HEK293 (cell line): Measurements from ENCODE around the gene RPS28.

Source experiments
- ELK4 ChIP-seq: IDR thresholded peaks from 2 replicates; pipeline ENCODE4 v1.6.1; 2011; ENCODE audit warnings: mild to moderate bottlenecking, low read depth, low read length, borderline replicate concordance
- PRDM1 ChIP-seq: fragments of 450-650 bp; formaldehyde crosslinking; IDR thresholded peaks from 2 replicates; pipeline ENCODE4; 2016; ENCODE audit warnings: missing biosample characterization, missing genetic modification characterization
- PRDM6 ChIP-seq: fragments of 450-650 bp; formaldehyde crosslinking; IDR thresholded peaks from 2 replicates; pipeline ENCODE4 v1.5.1; 2017; ENCODE audit warnings: missing biosample characterization, missing genetic modification characterization
- REST ChIP-seq: fragments of 450-650 bp; formaldehyde crosslinking; IDR thresholded peaks from 2 replicates; pipeline ENCODE4 v1.5.1; 2016; ENCODE audit warnings: missing biosample characterization, missing genetic modification characterization
- SP7 ChIP-seq: fragments of 450-650 bp; formaldehyde crosslinking; IDR thresholded peaks from 2 replicates; pipeline ENCODE4 v1.5.1; 2016; ENCODE audit warnings: missing biosample characterization, missing genetic modification characterization
- TSHZ1 ChIP-seq: fragments of 450-650 bp; formaldehyde crosslinking; IDR thresholded peaks from 2 replicates; pipeline ENCODE4 v1.5.1; 2016; ENCODE audit warnings: missing biosample characterization, missing genetic modification characterization, borderline replicate concordance
- ZBTB20 ChIP-seq: fragments of 450-650 bp; formaldehyde crosslinking; IDR thresholded peaks from 2 replicates; pipeline ENCODE4 v1.5.1; 2016; ENCODE audit warnings: missing biosample characterization, missing genetic modification characterization
- ZBTB6 ChIP-seq: fragments of 450-650 bp; formaldehyde crosslinking; IDR thresholded peaks from 2 replicates; pipeline ENCODE4 v1.5.1; 2017; ENCODE audit warnings: missing biosample characterization, missing genetic modification characterization
- ZEB2 ChIP-seq: fragments of 450-650 bp; formaldehyde crosslinking; IDR thresholded peaks from 2 replicates; pipeline ENCODE4 v1.5.1; 2016; ENCODE audit warnings: missing biosample characterization, missing genetic modification characterization
- ZNF10 ChIP-seq: fragments of 450-650 bp; formaldehyde crosslinking; IDR thresholded peaks from 2 replicates; pipeline ENCODE4 v1.5.1; 2017; ENCODE audit warnings: missing biosample characterization, missing genetic modification characterization
- ZNF112 ChIP-seq: fragments of 450-650 bp; formaldehyde crosslinking; IDR thresholded peaks from 2 replicates; pipeline ENCODE4 v1.5.0; 2017; ENCODE audit warnings: missing biosample characterization, missing genetic modification characterization
- ZNF138 ChIP-seq: fragments of 450-650 bp; formaldehyde crosslinking; IDR thresholded peaks from 2 replicates; pipeline ENCODE4 v1.5.1; 2016; ENCODE audit warnings: missing biosample characterization, missing genetic modification characterization, borderline replicate concordance
- ZNF174 ChIP-seq: fragments of 450-650 bp; formaldehyde crosslinking; IDR thresholded peaks from 2 replicates; pipeline ENCODE4 v1.5.0; 2017; ENCODE audit warnings: missing biosample characterization, mild to moderate bottlenecking, missing genetic modification characterization
- ZNF416 ChIP-seq: fragments of 450-650 bp; formaldehyde crosslinking; IDR thresholded peaks from 2 replicates; pipeline ENCODE4 v1.5.1; 2016; ENCODE audit warnings: missing biosample characterization, missing genetic modification characterization
- ZNF501 ChIP-seq: fragments of 450-650 bp; formaldehyde crosslinking; IDR thresholded peaks from 2 replicates; pipeline ENCODE4 v1.5.1; 2016; ENCODE audit warnings: missing biosample characterization, missing genetic modification characterization
- ZNF513 ChIP-seq: fragments of 450-650 bp; IDR thresholded peaks from 2 replicates; pipeline ENCODE4 v1.5.1; 2018; ENCODE audit warnings: missing biosample characterization, missing genetic modification characterization
- ZNF521 ChIP-seq: fragments of 450-650 bp; formaldehyde crosslinking; IDR thresholded peaks from 2 replicates; pipeline ENCODE4 v1.5.1; 2017; ENCODE audit warnings: missing biosample characterization, mild to moderate bottlenecking, missing genetic modification characterization
- ZNF544 ChIP-seq: fragments of 450-650 bp; formaldehyde crosslinking; IDR thresholded peaks from 2 replicates; pipeline ENCODE4 v1.5.0; 2017; ENCODE audit warnings: missing biosample characterization, missing genetic modification characterization
- ZNF561 ChIP-seq: fragments of 450-650 bp; IDR thresholded peaks from 2 replicates; pipeline ENCODE4 v1.5.1; 2018; ENCODE audit warnings: missing biosample characterization, missing genetic modification characterization, borderline replicate concordance
- ZNF580 ChIP-seq: fragments of 450-650 bp; formaldehyde crosslinking; IDR thresholded peaks from 2 replicates; pipeline ENCODE4 v1.5.1; 2016; ENCODE audit warnings: missing biosample characterization, missing genetic modification characterization
- ZNF664 ChIP-seq: fragments of 450-650 bp; formaldehyde crosslinking; IDR thresholded peaks from 2 replicates; pipeline ENCODE4 v1.5.1; 2016; ENCODE audit warnings: missing biosample characterization, missing genetic modification characterization
- ZNF704 ChIP-seq: fragments of 450-650 bp; formaldehyde crosslinking; IDR thresholded peaks from 2 replicates; pipeline ENCODE4 v1.5.1; 2016; ENCODE audit warnings: missing biosample characterization, missing genetic modification characterization
- ZNF776 ChIP-seq: fragments of 450-650 bp; formaldehyde crosslinking; IDR thresholded peaks from 2 replicates; pipeline ENCODE4 v1.5.0; 2017; ENCODE audit warnings: missing biosample characterization, missing genetic modification characterization, borderline replicate concordance
- ZXDB ChIP-seq: fragments of 450-650 bp; formaldehyde crosslinking; IDR thresholded peaks from 2 replicates; pipeline ENCODE4 v1.5.1; 2016; ENCODE audit warnings: missing biosample characterization, missing genetic modification characterization

The RPS28 gene

GRCh38 chr19:8307965-8308866, 13.1 kb upstream of the RPS28 start, which contains the start of gene CD320 (continued):
- TF ChIP-seq ZNF416 (tag by site-specific recombination) (no peak), REST (tag by site-specific recombination) (peak; percentile 86), PRDM6 (no peak), PRDM1 (tag by site-specific recombination) (no peak), ZNF704 (tag by site-specific recombination) (no peak), ZNF521 (tag by site-specific recombination) (no peak), ZNF501 (tag by site-specific recombination) (peak; percentile 81; the same call in 1 of the 2 replicates), ZEB2 (tag by site-specific recombination) (peak; percentile 79), ZNF544 (tag by site-specific recombination) (no peak), ZNF174 (no peak), TSHZ1 (tag by site-specific recombination) (no peak; the same call in 1 of the 2 replicates), ZBTB20 (tag by site-specific recombination) (peak; percentile 30; the same call in 1 of the 2 replicates), ZBTB6 (tag by site-specific recombination) (no peak), ZNF580 (peak; percentile 69), ZNF112 (tag by site-specific recombination) (no peak), ELK4 (no peak), ZNF664 (tag by site-specific recombination) (no peak; the same call in 1 of the 2 replicates), ZNF513 (peak; percentile 36; the same call in 1 of the 2 replicates), ZNF776 (no peak), ZNF138 (tag by site-specific recombination) (no peak), ZNF561 (tag by site-specific recombination) (peak; percentile 95), ZNF10 (tag by site-specific recombination) (0 out of 2 replicates have a peak, but pooled peaks have one; percentile 9), SP7 (tag by site-specific recombination) (peak; percentile 83), ZXDB (tag by site-specific recombination) (peak; percentile 95)
